Adipocyte (in vitro differentiated cells): Measurements from ENCODE around the gene CIDEB.
"Not testable (repeated sequence)": the region's sequence is repeated elsewhere in the genome, so short reads cannot be mapped to it uniquely, and the experiment has no call there.

Experiments used
- DNase-seq: peaks from one replicate; pipeline ENCODE4 v3.0.0-alpha.2; 2015; ENCODE audit warnings: low read depth
- H3K27me3 ChIP-seq: replicated peaks from 2 replicates; pipeline ENCODE4 v1.7.0; 2013; ENCODE audit warnings: mild to moderate bottlenecking, low read length, moderate library complexity; ENCODE audit not compliant: control insufficient read depth, insufficient read depth
- H3K36me3 ChIP-seq: 2 replicates; pipeline ENCODE4 v1.7.0; 2013; ENCODE audit warnings: low read length, mild to moderate bottlenecking, moderate library complexity; ENCODE audit not compliant: control insufficient read depth, insufficient read depth, severe bottlenecking
- H3K4me1 ChIP-seq: 2 replicates; pipeline ENCODE4 v1.7.0; 2013; ENCODE audit warnings: mild to moderate bottlenecking, low read length, moderate library complexity; ENCODE audit not compliant: control insufficient read depth, insufficient read depth
- H3K4me3 ChIP-seq: 2 replicates; pipeline ENCODE4 v1.7.0; 2013; ENCODE audit warnings: mild to moderate bottlenecking, low read length, moderate library complexity
- H3K9ac ChIP-seq: 2 replicates; pipeline ENCODE4 v1.7.0; 2013; ENCODE audit warnings: mild to moderate bottlenecking, low read length, moderate library complexity
- H3K9me3 ChIP-seq: 2 replicates; pipeline ENCODE4 v1.7.0; 2013; ENCODE audit warnings: mild to moderate bottlenecking, low read length, moderate library complexity; ENCODE audit not compliant: control insufficient read depth

The CIDEB gene

GRCh38 chr14:24307575-24308341, at the start of gene CIDEB:
CIDEB (minus strand) TSS chr14:24307977; CDS start chr14:24307858, 119 bp downstream.
- Histone ChIP-seq H3K9me3 (no peaks in the 10 kb centered on the region), H3K4me1 (peaks cover 22% of the 10 kb centered on the region), H3K4me3 (no peak within 1 kb of the TSS), H3K36me3 (peaks cover 43% of the 10 kb centered on the region), H3K9ac (no peak within 1 kb of the TSS), H3K27me3 (no peaks in the 10 kb centered on the region)
- peak; percentile 84 for DNase-seq

GRCh38 chr14:24356208-24356607, 48.4 kb upstream of the CIDEB start:
- Histone ChIP-seq H3K4me1 (peaks cover 20% of the 10 kb centered on the region), H3K36me3 (no peaks in the 10 kb centered on the region), H3K9ac (no peak overlapping the region), H3K4me3 (no peak overlapping the region), H3K27me3 (no peaks in the 10 kb centered on the region), H3K9me3 (no peaks in the 10 kb centered on the region)
- DNase-seq, result no peak

- Histone ChIP-seq H3K36me3 (no peaks in the 10 kb centered on the region), H3K9ac (no peak overlapping the region), H3K9me3 (no peaks in the 10 kb centered on the region), H3K4me1 (peaks cover 24% of the 10 kb centered on the region), H3K27me3 (no peaks in the 10 kb centered on the region), H3K4me3 (no peak overlapping the region)
- DNase-seq, result no peak
Observed at GRCh38 chr14:24355009-24355408, 47.2 kb upstream of the CIDEB start.

GRCh38 chr14:24354482-24354825, 46.7 kb upstream of the CIDEB start:
- H3K4me3 ChIP-seq, H3K27me3 ChIP-seq, H3K36me3 ChIP-seq, DNase-seq, H3K9me3 ChIP-seq: not testable (repeated sequence)
- peak overlapping the region; percentile 51 for H3K9ac ChIP-seq
- peaks cover 24% of the 10 kb centered on the region for H3K4me1 ChIP-seq

- DNase-seq, result peak; percentile 72
- Histone ChIP-seq H3K9ac (peak overlapping the region; percentile 51), H3K4me3 (no peak overlapping the region)
Observed at GRCh38 chr14:24353559-24354481, 46.0 kb upstream of the CIDEB start.

GRCh38 chr14:24351517-24351916, 43.7 kb upstream of the CIDEB start:
- no peaks in the 10 kb centered on the region for H3K27me3 ChIP-seq
- H3K4me1 ChIP-seq, result peaks cover 24% of the 10 kb centered on the region
- DNase-seq, result peak; percentile 77
- no peaks in the 10 kb centered on the region for H3K36me3 ChIP-seq
- no peaks in the 10 kb centered on the region for H3K9me3 ChIP-seq
- H3K4me3 ChIP-seq, result peak overlapping the region; percentile 13
- H3K9ac ChIP-seq, result peak overlapping the region; percentile 22

More at GRCh38 chr14:24353559-24354481, 46.0 kb upstream of the CIDEB start:
- Histone ChIP-seq H3K4me1 (peaks cover 24% of the 10 kb centered on the region), H3K27me3 (no peaks in the 10 kb centered on the region), H3K36me3 (no peaks in the 10 kb centered on the region), H3K9me3 (no peaks in the 10 kb centered on the region)

GRCh38 chr14:24349742-24350141, 42.0 kb upstream of the CIDEB start:
- no peaks in the 10 kb centered on the region for H3K27me3 ChIP-seq

GRCh38 chr14:24348186-24348585, 40.4 kb upstream of the CIDEB start:
- DNase-seq, result no peak
- Histone ChIP-seq H3K4me3 (no peak overlapping the region), H3K9ac (no peak overlapping the region), H3K36me3 (no peaks in the 10 kb centered on the region), H3K4me1 (peaks cover 15% of the 10 kb centered on the region), H3K9me3 (no peaks in the 10 kb centered on the region), H3K27me3 (no peaks in the 10 kb centered on the region)

More at GRCh38 chr14:24349742-24350141, 42.0 kb upstream of the CIDEB start:
- no peaks in the 10 kb centered on the region for H3K36me3 ChIP-seq
- H3K9ac ChIP-seq, result no peak overlapping the region
- H3K9me3 ChIP-seq, result no peaks in the 10 kb centered on the region
- DNase-seq, result no peak
- H3K4me1 ChIP-seq, result peaks cover 24% of the 10 kb centered on the region
- no peak overlapping the region for H3K4me3 ChIP-seq

GRCh38 chr14:24347134-24347533, 39.4 kb upstream of the CIDEB start:
- Histone ChIP-seq H3K9me3 (no peaks in the 10 kb centered on the region), H3K9ac (no peak overlapping the region), H3K4me1 (peaks cover 14% of the 10 kb centered on the region), H3K4me3 (no peak overlapping the region), H3K36me3 (no peaks in the 10 kb centered on the region), H3K27me3 (no peaks in the 10 kb centered on the region)
- DNase-seq, result no peak

- peaks cover 6% of the 10 kb centered on the region for H3K4me1 ChIP-seq
- H3K9ac ChIP-seq, result no peak overlapping the region
- no peak for DNase-seq
- no peaks in the 10 kb centered on the region for H3K27me3 ChIP-seq
- H3K4me3 ChIP-seq, result no peak overlapping the region
- no peaks in the 10 kb centered on the region for H3K9me3 ChIP-seq
- H3K36me3 ChIP-seq, result no peaks in the 10 kb centered on the region
Observed at GRCh38 chr14:24343795-24344660, 36.3 kb upstream of the CIDEB start.
